CD4-positive, alpha-beta T cell (primary cell): Measurements from ENCODE around the gene AFDN. TPM values are rescaled to one million over a fixed set of nuclear protein-coding genes. Genes with fewer than 3 reads are reported as not detected.

Experiments used
- ATAC-seq: fragments of 200-7000 bp; cut with Tn5 transposase; one replicate; pipeline ENCODE4 v1.10.0; 2022; ENCODE audit warnings: mild to moderate bottlenecking; ENCODE audit not compliant: poor library complexity
- CTCF ChIA-PET: fragments of 350-600 bp; sonication (Branson Sonifier 250); formaldehyde crosslinking; loops from one replicate; lab custom pipeline; 2021; ENCODE audit warnings: antibody characterized with exemption, inconsistent platforms; lab: Charles Lee
- POLR2A ChIA-PET: fragments of 350-600 bp; sonication (Branson Sonifier 250); formaldehyde crosslinking; loops from one replicate; lab custom pipeline; 2021; ENCODE audit warnings: antibody characterized with exemption, inconsistent platforms; lab: Charles Lee
- DNase-seq, 14 experiments: peaks; one replicate each; pipeline ENCODE4 v3.0.0-alpha.2; 2013 to 2020; ENCODE audit warnings: mixed read lengths in 2 of 14
- H3K27ac ChIP-seq, 2 donors: one replicate each; pipeline versions ENCODE4 v1.5.1 to v1.7.0; 2013; ENCODE audit warnings: low read length in 2 of 2, low read depth in 1 of 2, mild to moderate bottlenecking in 1 of 2
- H3K27me3 ChIP-seq, 2 experiments: 1 replicate in 1 of 2; 2 replicates in 1 of 2; pipeline versions ENCODE4 v1.6.1 to v1.7.0; 2013; ENCODE audit warnings: low read length in 2 of 2, control low read depth in 1 of 2, mild to moderate bottlenecking in 1 of 2, moderate library complexity in 1 of 2; ENCODE audit not compliant: insufficient read depth in 2 of 2, control insufficient read depth in 1 of 2
- H3K36me3 ChIP-seq: one replicate; pipeline ENCODE4 v1.6.1; 2013; ENCODE audit warnings: low read length, control low read depth; ENCODE audit not compliant: insufficient read depth
- H3K4me1 ChIP-seq: one replicate; pipeline ENCODE4 v1.6.1; 2013; ENCODE audit warnings: low read length, control low read depth; ENCODE audit not compliant: insufficient read depth
- H3K4me3 ChIP-seq: one replicate; pipeline ENCODE4 v1.5.1; 2013; ENCODE audit warnings: mild to moderate bottlenecking, low read length, moderate library complexity
- H3K9me3 ChIP-seq, 2 experiments: 1 replicate in 1 of 2; 2 replicates in 1 of 2; pipeline versions ENCODE4 v1.6.1 to v1.7.0; 2013; ENCODE audit warnings: low read length in 2 of 2, mild to moderate bottlenecking in 2 of 2, control low read depth in 1 of 2, moderate library complexity in 1 of 2; ENCODE audit not compliant: control insufficient read depth in 1 of 2, insufficient read depth in 1 of 2
- H3K27ac Mint-ChIP-seq: one replicate; pipeline ENCODE4 v1.8.0; 2020; ENCODE audit warnings: mixed read lengths
- H3K27me3 Mint-ChIP-seq: one replicate; pipeline ENCODE4 v1.8.0; 2021; ENCODE audit warnings: mixed read lengths
- H3K36me3 Mint-ChIP-seq: one replicate; pipeline ENCODE4 v1.8.0; 2021; ENCODE audit warnings: low read depth, mixed read lengths
- H3K4me1 Mint-ChIP-seq: one replicate; pipeline ENCODE4 v1.8.0; 2021; ENCODE audit warnings: low read depth, mixed read lengths
- H3K4me3 Mint-ChIP-seq: one replicate; pipeline ENCODE4 v1.8.0; 2020; ENCODE audit warnings: mild to moderate bottlenecking, mixed read lengths
- H3K9me3 Mint-ChIP-seq: one replicate; pipeline ENCODE4 v1.8.0; 2020; ENCODE audit warnings: mixed read lengths
- CTCF ChIP-seq: fragments of 200-600 bp; IDR thresholded peaks from one replicate; pipeline ENCODE4 v1.8.0; 2022; ENCODE audit warnings: antibody characterized with exemption, mild to moderate bottlenecking
- intact Hi-C, 2 experiments: fragments of 100-400 bp; cut with DNase I in 1 of 2; cut with micrococcal nuclease in 1 of 2; formaldehyde crosslinking; loops; one replicate each; pipeline versions ENCODE4 v1.15.1 to v1.9.0; 2023 to 2025; cut with DNase I, micrococcal nuclease
- total RNA-seq, 174 experiments: library from RNA in 2 of 174; stranded (reverse) in 2 of 174; gene quantifications; one replicate each; pipeline ENCODE4 v1.2.3 and lab custom pipeline; 2021 to 2026

Gene AFDN
- total RNA-seq, 2 experiments from 2014 or later = 9.1 to 10.2 TPM

GRCh38 chr6:167839343-167839742 lies 12.6 kb downstream of the AFDN start:
- CTCF ChIA-PET = no interaction called here
- no peak overlapping the region for H3K27ac ChIP-seq
- H3K4me3 ChIP-seq = no peak overlapping the region
- H3K27me3 Mint-ChIP-seq = peaks cover 42% of the 10 kb centered on the region
- H3K4me1 Mint-ChIP-seq = no peaks in the 10 kb centered on the region
- H3K4me3 Mint-ChIP-seq = no peak overlapping the region
- intact Hi-C loops = no loop called here
- no peak for TF ChIP-seq CTCF
- ATAC-seq = no peak
- H3K36me3 Mint-ChIP-seq = no peaks in the 10 kb centered on the region
- peaks cover 0 to 3% of the 10 kb centered on the region in 2 experiments for H3K27me3 ChIP-seq
- peaks cover 0 to 3% of the 10 kb centered on the region in 2 experiments for H3K9me3 ChIP-seq
- no peak overlapping the region for H3K27ac Mint-ChIP-seq
- no peaks in the 10 kb centered on the region for H3K9me3 Mint-ChIP-seq
- DNase-seq = no peak
- no peaks in the 10 kb centered on the region for H3K36me3 ChIP-seq
- no peaks in the 10 kb centered on the region for H3K4me1 ChIP-seq
- POLR2A ChIA-PET = no interaction called here

DNA sequence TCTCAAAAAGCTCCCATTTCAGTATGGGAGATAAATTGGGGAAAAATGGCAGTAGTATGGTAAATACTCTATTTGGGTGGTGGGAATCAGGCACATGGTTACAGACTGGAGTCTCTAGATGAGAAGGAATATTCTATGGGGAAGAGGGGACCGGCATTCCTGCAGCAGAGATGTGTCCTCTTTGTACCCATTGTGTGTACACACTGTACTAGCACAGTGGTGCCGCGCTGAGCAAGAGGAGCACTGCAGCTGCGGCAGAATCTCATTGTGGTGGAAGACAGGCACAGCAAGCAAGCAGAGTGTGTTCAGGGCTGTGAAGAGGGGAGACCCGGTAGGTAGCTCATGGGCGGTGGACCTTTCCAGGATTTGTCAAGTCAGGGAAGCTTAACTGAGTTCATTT lies 13.0 kb downstream of the AFDN start:
- no peak overlapping the region for H3K4me3 Mint-ChIP-seq
- DNase-seq (no peak), ATAC-seq (no peak)
- H3K9me3 Mint-ChIP-seq = no peaks in the 10 kb centered on the region
- H3K27ac Mint-ChIP-seq = no peak overlapping the region
- no peaks in the 10 kb centered on the region for H3K4me1 Mint-ChIP-seq
- ChIA-PET POLR2A (no interaction called here), CTCF (no interaction called here)
- no peaks in the 10 kb centered on the region for H3K36me3 ChIP-seq
- no peak for TF ChIP-seq CTCF
- H3K27me3 ChIP-seq = peaks cover 0 to 3% of the 10 kb centered on the region in 2 experiments
- H3K9me3 ChIP-seq = peaks cover 0 to 3% of the 10 kb centered on the region in 2 experiments
- no peak overlapping the region for H3K4me3 ChIP-seq
- intact Hi-C loops = no loop called here
- H3K4me1 ChIP-seq = no peaks in the 10 kb centered on the region
- no peak overlapping the region for H3K27ac ChIP-seq
- H3K36me3 Mint-ChIP-seq = no peaks in the 10 kb centered on the region
- peaks cover 38% of the 10 kb centered on the region for H3K27me3 Mint-ChIP-seq

- POLR2A ChIA-PET = no interaction called here
- H3K4me1 ChIP-seq = no peaks in the 10 kb centered on the region
- no peaks in the 10 kb centered on the region for H3K4me1 Mint-ChIP-seq
- CTCF ChIA-PET = no interaction called here
- H3K27ac ChIP-seq = no peak overlapping the region
- TF ChIP-seq CTCF = no peak
- H3K36me3 ChIP-seq = no peaks in the 10 kb centered on the region
- H3K27me3 Mint-ChIP-seq = peaks cover 34% of the 10 kb centered on the region
- ATAC-seq = no peak
- no peak overlapping the region for H3K4me3 Mint-ChIP-seq
- H3K36me3 Mint-ChIP-seq = no peaks in the 10 kb centered on the region
- intact Hi-C loops = no loop called here
- peaks cover 0 to 1% of the 10 kb centered on the region in 2 experiments for H3K27me3 ChIP-seq
- no peak overlapping the region for H3K27ac Mint-ChIP-seq
- H3K4me3 ChIP-seq = no peak overlapping the region
- H3K9me3 ChIP-seq = peaks cover 0 to 3% of the 10 kb centered on the region in 2 experiments
- DNase-seq = no peak
- H3K9me3 Mint-ChIP-seq = no peaks in the 10 kb centered on the region
Measured at GRCh38 chr6:167840160-167840525, 13.4 kb downstream of the AFDN start.
